ENCODE results near the gene TSPEAR. TPM values are rescaled to one million over a fixed set of nuclear protein-coding genes. Genes with fewer than 3 reads are reported as not detected.

The TSPEAR gene
- total RNA-seq, 2 donors from 2014 or later, result not detected

- Histone ChIP-seq H3K4me1 (no peaks in the 10 kb centered on the region), H3K9me3 (no peaks in the 10 kb centered on the region), H3K4me3 (no peak overlapping the region), H3K27me3 (no peaks in the 10 kb centered on the region), H3K27ac (no peak overlapping the region), H3K36me3 (no peaks in the 10 kb centered on the region)
- DNase-seq (ENCODE audit: low spot score), result no peak
- no peak for TF ChIP-seq CTCF (IDR thresholded peaks at IDR 0.05)
These were observed 226.7 kb downstream of the TSPEAR start for GRCh38 chr21:44484498-44485253.

- Histone ChIP-seq H3K9me3 (no peaks in the 10 kb centered on the region), H3K4me1 (no peaks in the 10 kb centered on the region), H3K27me3 (no peaks in the 10 kb centered on the region), H3K27ac (no peak overlapping the region), H3K4me3 (no peak overlapping the region), H3K36me3 (no peaks in the 10 kb centered on the region)
- no peak for DNase-seq (ENCODE audit: low spot score)
- TF ChIP-seq CTCF (IDR thresholded peaks at IDR 0.05), result no peak
These were observed 227.8 kb downstream of the TSPEAR start for GRCh38 chr21:44483288-44484237.

- H3K4me3 ChIP-seq, result no peak overlapping the region
- no peaks in the 10 kb centered on the region for H3K9me3 ChIP-seq
- DNase-seq (ENCODE audit: low spot score), result no peak
- H3K27me3 ChIP-seq, result no peaks in the 10 kb centered on the region
- no peak for TF ChIP-seq CTCF (IDR thresholded peaks at IDR 0.05)
- no peaks in the 10 kb centered on the region for H3K4me1 ChIP-seq
- H3K27ac ChIP-seq, result no peak overlapping the region
- no peaks in the 10 kb centered on the region for H3K36me3 ChIP-seq
These were observed 228.6 kb downstream of the TSPEAR start for GRCh38 chr21:44482581-44483287.

GRCh38 chr21:44480200-44481053 lies 230.9 kb downstream of the TSPEAR start:
- H3K4me1 ChIP-seq, result no peaks in the 10 kb centered on the region
- H3K27ac ChIP-seq, result no peak overlapping the region
- H3K9me3 ChIP-seq, result no peaks in the 10 kb centered on the region
- no peaks in the 10 kb centered on the region for H3K27me3 ChIP-seq
- no peak for DNase-seq (ENCODE audit: low spot score)
- H3K36me3 ChIP-seq, result no peaks in the 10 kb centered on the region
- no peak overlapping the region for H3K4me3 ChIP-seq
- TF ChIP-seq CTCF (IDR thresholded peaks at IDR 0.05), result no peak

All from right atrium auricular region (tissue), 2 donors.